Measurements from ENCODE around the gene TRIP11. TPM values are rescaled to one million over a fixed set of nuclear protein-coding genes. Genes with fewer than 3 reads are reported as not detected.

TRIP11 gene
- total RNA-seq, 2 donors from 2014 or later = 47.8 to 53.9 TPM

DNA sequence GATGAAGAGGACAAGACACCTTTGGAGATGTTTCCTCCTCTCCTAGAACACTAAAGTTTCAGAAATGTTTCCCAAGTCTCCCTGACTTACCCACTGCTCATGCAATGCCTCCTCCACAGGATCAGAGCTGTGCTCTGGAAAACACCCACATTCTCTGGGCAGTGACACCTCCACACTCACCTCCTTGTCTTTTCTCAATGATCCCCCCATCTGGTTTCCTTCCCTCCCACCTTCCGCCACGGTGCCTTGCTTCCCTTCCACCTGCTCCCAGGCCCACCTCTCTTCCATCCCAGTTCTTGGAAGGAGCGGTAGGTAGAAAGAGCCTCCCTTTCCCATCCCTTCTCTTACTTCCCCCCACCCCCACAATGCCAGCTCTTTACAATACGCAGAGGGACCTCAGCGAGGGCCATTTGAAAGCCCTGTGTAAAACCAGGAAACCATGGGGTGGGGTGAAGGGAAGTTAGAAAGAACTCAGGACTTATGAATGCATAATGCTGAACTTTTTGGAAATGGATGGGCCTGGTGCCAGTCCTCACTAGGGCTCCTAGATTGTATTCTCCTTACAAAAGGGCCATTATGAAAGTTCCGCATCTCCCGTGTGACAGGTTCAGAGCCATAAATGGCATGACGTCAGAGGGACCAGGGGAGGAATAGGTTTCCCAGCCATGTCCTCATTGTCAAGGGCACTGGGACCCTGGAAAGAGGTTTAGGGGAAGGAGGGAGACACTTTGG is 105.1 kb downstream of the TRIP11 start:
- no peak for DNase-seq (ENCODE audit: low spot score)

GRCh38 chr14:91931478-91932088 is 108.3 kb downstream of the TRIP11 start:
- Mint-ChIP-seq H3K4me3 (no peak overlapping the region), H3K36me3 (no peaks in the 10 kb centered on the region), H3K27ac (no peak overlapping the region), H3K27me3 (no peaks in the 10 kb centered on the region), H3K4me1 (ENCODE audit: low read depth in 2 of 2) (no peaks in the 10 kb centered on the region), H3K9me3 (no peaks in the 10 kb centered on the region)
- ATAC-seq (no peak), DNase-seq (ENCODE audit: low spot score) (no peak)

More for the DNA sequence above, 105.1 kb downstream of the TRIP11 start:
- Mint-ChIP-seq H3K27ac (no peak overlapping the region), H3K36me3 (no peaks in the 10 kb centered on the region), H3K27me3 (no peaks in the 10 kb centered on the region), H3K9me3 (no peaks in the 10 kb centered on the region), H3K4me1 (ENCODE audit: low read depth in 2 of 2) (no peaks in the 10 kb centered on the region), H3K4me3 (no peak overlapping the region)
- no peak for ATAC-seq

- no peak overlapping the region for H3K4me3 Mint-ChIP-seq
- H3K27ac Mint-ChIP-seq = no peak overlapping the region
- ATAC-seq (no peak), DNase-seq (ENCODE audit: low spot score) (no peak)
- H3K27me3 Mint-ChIP-seq = no peaks in the 10 kb centered on the region
- H3K4me1 Mint-ChIP-seq (ENCODE audit: low read depth in 2 of 2) = no peaks in the 10 kb centered on the region
- H3K36me3 Mint-ChIP-seq = no peaks in the 10 kb centered on the region
- H3K9me3 Mint-ChIP-seq = no peaks in the 10 kb centered on the region
These were observed 110.2 kb downstream of the TRIP11 start for GRCh38 chr14:91929700-91930099.

DNA sequence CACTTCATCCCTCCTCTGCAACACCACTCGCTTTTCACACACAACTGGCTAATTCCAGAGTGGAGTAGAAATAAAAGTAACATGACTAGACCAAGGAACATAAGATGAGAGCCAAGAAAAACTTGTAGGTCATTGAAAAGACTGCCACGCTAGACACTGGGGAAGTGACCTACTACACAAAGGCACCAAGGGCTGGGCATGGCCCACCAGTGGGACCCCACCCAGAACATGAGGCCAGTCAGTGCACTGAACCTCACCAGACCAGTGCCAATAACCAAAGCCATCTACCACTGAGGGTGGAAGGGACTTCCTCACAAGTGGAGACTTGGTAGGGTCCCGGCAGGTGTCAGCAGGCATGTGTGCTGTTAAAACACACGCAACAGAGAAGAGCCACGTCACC is 112.1 kb downstream of the TRIP11 start:
- ATAC-seq = no peak
- Mint-ChIP-seq H3K27me3 (no peaks in the 10 kb centered on the region), H3K9me3 (no peaks in the 10 kb centered on the region), H3K27ac (no peak overlapping the region), H3K36me3 (no peaks in the 10 kb centered on the region), H3K4me1 (ENCODE audit: low read depth in 2 of 2) (no peaks in the 10 kb centered on the region), H3K4me3 (no peak overlapping the region)
- DNase-seq (ENCODE audit: low spot score) = no peak

DNA sequence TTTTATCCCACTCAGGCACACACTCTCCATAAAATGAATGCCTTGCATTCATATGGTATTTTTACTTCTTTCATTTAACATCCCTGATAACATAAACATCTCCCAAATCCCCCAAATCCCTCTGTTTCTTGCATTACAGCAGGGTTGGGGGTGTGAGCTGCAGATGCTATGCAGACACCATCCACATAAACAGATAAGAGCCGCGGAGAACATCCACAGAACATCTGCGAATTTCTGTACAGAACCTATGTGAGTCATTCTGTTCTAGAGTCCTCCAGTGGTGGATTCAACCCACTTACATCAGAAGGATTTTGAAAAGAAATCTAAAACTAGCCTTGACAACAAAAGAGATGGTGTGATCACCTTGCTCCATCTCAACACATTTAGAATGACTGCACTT is 112.7 kb downstream of the TRIP11 start:
- no peaks in the 10 kb centered on the region for H3K36me3 Mint-ChIP-seq
- no peaks in the 10 kb centered on the region for H3K27me3 Mint-ChIP-seq
- no peak overlapping the region for H3K27ac Mint-ChIP-seq
- ATAC-seq = no peak
- no peaks in the 10 kb centered on the region for H3K4me1 Mint-ChIP-seq (ENCODE audit: low read depth in 2 of 2)
- no peak for DNase-seq (ENCODE audit: low spot score)
- H3K4me3 Mint-ChIP-seq = no peak overlapping the region
- no peaks in the 10 kb centered on the region for H3K9me3 Mint-ChIP-seq

DNA sequence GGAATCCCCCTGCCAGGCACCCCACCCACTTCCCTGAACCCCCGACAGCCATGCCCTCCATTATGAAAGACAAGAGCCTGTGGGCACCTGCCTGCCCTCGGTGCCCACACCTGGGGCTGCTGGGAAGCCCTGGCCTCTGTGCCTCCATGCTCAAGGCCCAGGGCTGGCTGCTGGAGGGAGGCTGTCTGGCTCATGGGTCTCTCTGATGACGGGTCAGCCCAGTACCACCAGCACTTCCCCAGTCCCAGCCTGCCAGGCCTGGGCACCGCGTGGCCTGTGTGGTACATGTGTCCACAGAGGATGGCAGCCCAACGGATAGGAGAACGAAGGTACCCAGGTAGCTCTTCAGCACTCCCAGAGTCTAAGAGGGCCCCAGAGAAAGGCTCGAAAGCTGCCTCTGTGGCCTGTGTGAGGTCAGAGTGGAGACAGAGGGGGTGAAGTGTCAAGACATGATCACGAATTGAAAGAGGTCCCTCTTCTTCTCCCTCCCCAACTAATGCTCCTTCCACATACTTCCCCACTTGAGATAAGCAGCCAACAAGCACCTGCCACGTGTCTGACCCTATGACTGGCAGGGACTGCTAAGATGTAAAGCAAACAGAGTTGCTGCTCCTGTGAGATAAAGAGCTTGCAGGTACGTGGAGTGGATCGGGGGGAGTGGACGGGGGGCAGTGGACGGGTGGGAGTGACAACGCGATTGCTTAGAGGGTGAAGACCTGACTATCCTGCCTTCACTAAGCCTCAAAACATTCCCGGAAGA is 113.5 kb downstream of the TRIP11 start:
- no peak for DNase-seq (ENCODE audit: low spot score)
- no peak overlapping the region for H3K27ac Mint-ChIP-seq

GRCh38 chr14:91925727-91926121 is 114.1 kb downstream of the TRIP11 start:
- DNase-seq (ENCODE audit: low spot score) (no peak), ATAC-seq (peak in 1 of 2 donors; percentile 6)
- H3K4me3 Mint-ChIP-seq = no peak overlapping the region
- no peaks in the 10 kb centered on the region for H3K9me3 Mint-ChIP-seq
- H3K36me3 Mint-ChIP-seq = no peaks in the 10 kb centered on the region
- no peak overlapping the region for H3K27ac Mint-ChIP-seq
- no peaks in the 10 kb centered on the region for H3K4me1 Mint-ChIP-seq (ENCODE audit: low read depth in 2 of 2)
- H3K27me3 Mint-ChIP-seq = no peaks in the 10 kb centered on the region

More for the DNA sequence above, 113.5 kb downstream of the TRIP11 start:
- H3K9me3 Mint-ChIP-seq = no peaks in the 10 kb centered on the region
- H3K4me3 Mint-ChIP-seq = no peak overlapping the region
- H3K4me1 Mint-ChIP-seq (ENCODE audit: low read depth in 2 of 2) = no peaks in the 10 kb centered on the region
- H3K27me3 Mint-ChIP-seq = no peaks in the 10 kb centered on the region
- H3K36me3 Mint-ChIP-seq = no peaks in the 10 kb centered on the region
- peak in 1 of 2 donors; percentile 21 for ATAC-seq

DNA sequence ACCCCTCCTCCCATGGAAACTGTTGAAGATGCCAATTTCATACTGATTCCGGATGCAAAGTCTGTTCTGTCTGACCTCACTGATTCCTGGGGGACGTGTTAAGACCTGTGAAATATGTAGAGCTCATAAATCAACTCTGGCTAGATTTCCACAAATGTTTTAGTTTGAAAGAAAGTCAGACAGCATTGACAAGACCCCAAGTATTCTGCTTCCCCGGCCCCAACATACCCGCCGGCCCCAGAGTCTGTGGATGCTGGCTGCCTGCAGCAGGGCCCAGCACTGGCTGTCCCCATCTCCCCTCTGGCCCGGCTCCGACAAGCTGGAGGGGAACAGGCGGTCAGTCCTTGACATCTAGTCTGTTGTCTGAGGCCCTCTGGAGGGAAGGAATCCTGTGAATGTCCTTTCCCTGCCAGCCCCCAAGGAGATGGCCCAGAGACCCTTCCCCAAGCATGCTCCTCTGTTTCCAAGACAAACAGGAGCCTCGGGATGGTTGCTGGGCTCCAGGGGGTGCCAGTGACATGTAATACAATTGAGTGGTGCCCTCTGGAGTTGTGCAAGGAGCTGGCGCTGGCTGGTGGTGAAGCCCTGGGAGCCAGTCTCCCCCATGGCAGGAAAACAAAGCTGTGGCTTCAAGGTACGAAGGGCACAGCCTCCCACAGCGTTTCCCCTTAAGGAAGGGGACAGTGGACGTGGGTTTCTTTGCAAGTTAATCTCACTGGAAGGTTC is 114.7 kb downstream of the TRIP11 start:
- Mint-ChIP-seq H3K4me1 (ENCODE audit: low read depth in 2 of 2) (no peaks in the 10 kb centered on the region), H3K9me3 (no peaks in the 10 kb centered on the region), H3K27ac (no peak overlapping the region), H3K36me3 (no peaks in the 10 kb centered on the region), H3K27me3 (no peaks in the 10 kb centered on the region), H3K4me3 (no peak overlapping the region)
- DNase-seq (ENCODE audit: low spot score) = no peak
- no peak for ATAC-seq

DNA sequence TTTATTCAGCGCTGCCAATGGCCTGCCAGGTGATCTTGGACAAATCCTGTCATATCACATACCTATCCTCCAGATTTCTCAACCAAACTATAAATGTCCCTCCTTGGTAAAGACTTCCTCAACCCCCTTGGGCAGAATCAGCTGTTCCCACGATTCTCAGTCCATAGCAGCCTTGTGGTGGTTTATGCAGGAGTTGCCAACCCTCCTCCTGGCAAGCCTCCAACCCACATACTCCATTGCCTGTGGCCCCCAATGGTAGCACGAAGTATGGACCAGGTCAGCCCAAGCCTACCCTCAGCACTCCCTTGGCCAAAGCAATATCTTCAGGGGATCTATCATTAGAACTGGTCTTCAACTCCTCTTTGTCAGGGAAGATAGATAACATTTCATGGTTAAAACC is 119.3 kb downstream of the TRIP11 start:
- H3K27me3 Mint-ChIP-seq = peaks cover 0 to 2% of the 10 kb centered on the region in 2 donors
- no peaks in the 10 kb centered on the region for H3K36me3 Mint-ChIP-seq

GRCh38 chr14:91919814-91920213 is 120.0 kb downstream of the TRIP11 start:
- Mint-ChIP-seq H3K27ac (no peak overlapping the region), H3K9me3 (no peaks in the 10 kb centered on the region), H3K4me1 (ENCODE audit: low read depth in 2 of 2) (no peaks in the 10 kb centered on the region), H3K27me3 (peaks cover 0 to 3% of the 10 kb centered on the region in 2 donors), H3K4me3 (no peak overlapping the region), H3K36me3 (no peaks in the 10 kb centered on the region)
- ATAC-seq (no peak), DNase-seq (ENCODE audit: low spot score) (no peak)

More for the DNA sequence above, 119.3 kb downstream of the TRIP11 start:
- Mint-ChIP-seq H3K27ac (no peak overlapping the region), H3K4me3 (no peak overlapping the region), H3K9me3 (no peaks in the 10 kb centered on the region), H3K4me1 (ENCODE audit: low read depth in 2 of 2) (no peaks in the 10 kb centered on the region)
- no peak for ATAC-seq
- no peak for DNase-seq (ENCODE audit: low spot score)

DNA sequence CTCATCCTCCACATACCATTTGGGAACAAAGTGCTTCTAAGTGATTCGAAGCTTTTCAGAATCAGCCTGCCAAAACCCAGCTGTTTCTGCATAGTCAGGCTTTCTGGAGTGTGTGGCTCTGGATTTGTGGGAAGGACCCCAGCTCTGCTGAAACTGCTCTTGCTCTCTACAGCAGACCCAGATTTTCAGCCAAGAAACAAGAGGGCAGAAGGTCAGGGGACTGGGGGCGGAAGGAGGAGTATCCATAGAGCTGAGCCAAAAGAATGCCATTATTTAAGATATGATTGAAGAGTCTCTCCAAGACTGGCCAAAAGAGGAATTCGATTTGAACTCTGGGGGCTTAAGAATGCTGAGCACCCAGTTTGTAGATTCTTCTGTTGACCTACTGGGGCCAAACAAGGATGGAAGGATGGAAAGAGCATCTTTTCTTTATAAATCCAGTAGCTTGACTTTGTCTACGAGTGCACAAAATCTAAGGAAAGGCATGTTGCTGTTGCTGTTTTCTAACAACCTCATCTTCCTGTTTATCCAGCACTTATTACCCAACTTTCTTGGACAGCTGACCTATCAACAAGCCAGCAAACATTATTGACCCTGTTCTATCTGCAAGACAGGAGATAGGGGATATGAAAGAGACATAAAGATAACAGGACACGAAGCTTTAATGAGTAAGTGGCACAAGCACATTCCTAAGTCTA is 121.5 kb downstream of the TRIP11 start:
- H3K27me3 Mint-ChIP-seq = peaks cover 0 to 3% of the 10 kb centered on the region in 2 donors
- no peak overlapping the region for H3K27ac Mint-ChIP-seq
- ATAC-seq = no peak
- H3K36me3 Mint-ChIP-seq = no peaks in the 10 kb centered on the region
- no peaks in the 10 kb centered on the region for H3K9me3 Mint-ChIP-seq
- H3K4me3 Mint-ChIP-seq = no peak overlapping the region
- H3K4me1 Mint-ChIP-seq (ENCODE audit: low read depth in 2 of 2) = no peaks in the 10 kb centered on the region
- DNase-seq (ENCODE audit: low spot score) = no peak

Measured in natural killer cell treated with Interleukin-12 subunit alpha and Interleukin-12 subunit beta and Interleukin-15 and Interleukin-18, amount 100 ng/mL, for 72 hours (primary cell).